ENCODE results near the gene UNC5C.

Gene UNC5C

GRCh38 chr4:95432466-95432865 is 116.3 kb downstream of the UNC5C start:
- no peak overlapping the region for H3K27ac ChIP-seq
- no peak for TF ChIP-seq CTCF (IDR thresholded peaks at IDR 0.05)

GRCh38 chr4:95431678-95432077 is 117.1 kb downstream of the UNC5C start:
- Histone ChIP-seq H3K4me3 (ENCODE audit: low read depth in 1 of 2, low read length in 1 of 2) (no peak overlapping the region), H3K27me3 (no peaks in the 10 kb centered on the region), H3K9me3 (no peaks in the 10 kb centered on the region), H3K4me1 (ENCODE audit: control insufficient read depth in 1 of 2, insufficient read depth in 1 of 2, low read depth in 1 of 2, low read length in 1 of 2) (no peaks in the 10 kb centered on the region), H3K36me3 (no peaks in the 10 kb centered on the region), H3K27ac (no peak overlapping the region)
- no peak for TF ChIP-seq CTCF (IDR thresholded peaks at IDR 0.05)

More at GRCh38 chr4:95432466-95432865, 116.3 kb downstream of the UNC5C start:
- no peaks in the 10 kb centered on the region for H3K36me3 ChIP-seq
- H3K9me3 ChIP-seq: no peaks in the 10 kb centered on the region
- no peak overlapping the region for H3K4me3 ChIP-seq (ENCODE audit: low read depth in 1 of 2, low read length in 1 of 2)
- no peaks in the 10 kb centered on the region for H3K27me3 ChIP-seq
- H3K4me1 ChIP-seq (ENCODE audit: control insufficient read depth in 1 of 2, insufficient read depth in 1 of 2, low read depth in 1 of 2, low read length in 1 of 2): no peaks in the 10 kb centered on the region

GRCh38 chr4:95429416-95429815 is 119.4 kb downstream of the UNC5C start:
- Histone ChIP-seq H3K9me3 (no peaks in the 10 kb centered on the region), H3K36me3 (no peaks in the 10 kb centered on the region), H3K27ac (no peak overlapping the region), H3K27me3 (no peaks in the 10 kb centered on the region), H3K4me1 (ENCODE audit: control insufficient read depth in 1 of 2, insufficient read depth in 1 of 2, low read depth in 1 of 2, low read length in 1 of 2) (no peaks in the 10 kb centered on the region), H3K4me3 (ENCODE audit: low read depth in 1 of 2, low read length in 1 of 2) (no peak overlapping the region)
- no peak for TF ChIP-seq CTCF (IDR thresholded peaks at IDR 0.05)

- Histone ChIP-seq H3K4me1 (ENCODE audit: control insufficient read depth in 1 of 2, insufficient read depth in 1 of 2, low read depth in 1 of 2, low read length in 1 of 2) (no peaks in the 10 kb centered on the region), H3K9me3 (no peaks in the 10 kb centered on the region), H3K27ac (no peak overlapping the region), H3K4me3 (ENCODE audit: low read depth in 1 of 2, low read length in 1 of 2) (no peak overlapping the region), H3K27me3 (no peaks in the 10 kb centered on the region), H3K36me3 (no peaks in the 10 kb centered on the region)
- no peak for TF ChIP-seq CTCF (IDR thresholded peaks at IDR 0.05)
Observed at GRCh38 chr4:95428291-95429070, 120.3 kb downstream of the UNC5C start.

- Histone ChIP-seq H3K27ac (no peak overlapping the region), H3K36me3 (no peaks in the 10 kb centered on the region)
Observed at GRCh38 chr4:95426455-95426854, 122.3 kb downstream of the UNC5C start.

More at GRCh38 chr4:95426455-95426854, 122.3 kb downstream of the UNC5C start:
- Histone ChIP-seq H3K4me3 (ENCODE audit: low read depth in 1 of 2, low read length in 1 of 2) (no peak overlapping the region), H3K9me3 (no peaks in the 10 kb centered on the region), H3K27me3 (no peaks in the 10 kb centered on the region), H3K4me1 (ENCODE audit: control insufficient read depth in 1 of 2, insufficient read depth in 1 of 2, low read depth in 1 of 2, low read length in 1 of 2) (no peaks in the 10 kb centered on the region)
- no peak for TF ChIP-seq CTCF (IDR thresholded peaks at IDR 0.05)
